ENCODE measurements around the gene CYBA. TPM values are rescaled to one million over a fixed set of nuclear protein-coding genes. Genes with fewer than 3 reads are reported as not detected.

Gene CYBA
- polyA plus RNA-seq, 1 experiment = 53.6 TPM

- CTCF ChIA-PET = no interaction called here
- DNase-seq (ENCODE audit: low read depth, low spot score) = no peak
- H3K4me3 ChIP-seq (ENCODE audit: low read depth, low read length) = no peak overlapping the region
- no peak for TF ChIP-seq CTCF (IDR thresholded peaks at IDR 0.05; ENCODE audit: low read depth, low read length)
- no peak overlapping the region for H3K27ac ChIP-seq (ENCODE audit: low read depth, low read length)
- H3K9me3 ChIP-seq (ENCODE audit: control insufficient read depth, insufficient read depth, low read length) = peaks cover 3% of the 10 kb centered on the region; the same call in 1 of the 2 replicates
- peaks cover 27% of the 10 kb centered on the region for H3K27me3 ChIP-seq (ENCODE audit: control insufficient read depth, insufficient read depth, low read length)
- POLR2A ChIA-PET = interaction anchor here (0.6 kb wide), 2 partner anchors 73 to 523 kb away, joined by 3 read pairs; no protein-coding TSS in a partner anchor
These were observed 14.2 kb downstream of the CYBA start for GRCh38 chr16:88636488-88637265.

- Histone ChIP-seq H3K9me3 (ENCODE audit: control insufficient read depth, insufficient read depth, low read length) (peaks cover 3% of the 10 kb centered on the region; the same call in 1 of the 2 replicates), H3K27me3 (ENCODE audit: control insufficient read depth, insufficient read depth, low read length) (peaks cover 26% of the 10 kb centered on the region), H3K4me3 (ENCODE audit: low read depth, low read length) (no peak overlapping the region), H3K27ac (ENCODE audit: low read depth, low read length) (no peak overlapping the region)
- no peak for TF ChIP-seq CTCF (IDR thresholded peaks at IDR 0.05; ENCODE audit: low read depth, low read length)
- ChIA-PET CTCF (no interaction called here), POLR2A (no interaction called here)
- DNase-seq (ENCODE audit: low read depth, low spot score) = no peak
These were observed 15.1 kb downstream of the CYBA start for GRCh38 chr16:88635671-88636319.

GRCh38 chr16:88634994-88635670 lies 15.7 kb downstream of the CYBA start:
- H3K27me3 ChIP-seq (ENCODE audit: control insufficient read depth, insufficient read depth, low read length) = peaks cover 20% of the 10 kb centered on the region
- H3K27ac ChIP-seq (ENCODE audit: low read depth, low read length) = peak overlapping the region; percentile 11
- DNase-seq (ENCODE audit: low read depth, low spot score) = no peak
- H3K9me3 ChIP-seq (ENCODE audit: control insufficient read depth, insufficient read depth, low read length) = peaks cover 3% of the 10 kb centered on the region; the same call in 1 of the 2 replicates
- CTCF ChIA-PET = no interaction called here
- no peak; the same call in 1 of the 2 replicates for TF ChIP-seq CTCF (IDR thresholded peaks at IDR 0.05; ENCODE audit: low read depth, low read length)
- peak overlapping the region; percentile 49 for H3K4me3 ChIP-seq (ENCODE audit: low read depth, low read length)
- POLR2A ChIA-PET = no interaction called here

- Histone ChIP-seq H3K27me3 (ENCODE audit: control insufficient read depth, insufficient read depth, low read length) (peaks cover 12% of the 10 kb centered on the region), H3K9me3 (ENCODE audit: control insufficient read depth, insufficient read depth, low read length) (peaks cover 3% of the 10 kb centered on the region; the same call in 1 of the 2 replicates), H3K27ac (ENCODE audit: low read depth, low read length) (no peak overlapping the region), H3K4me3 (ENCODE audit: low read depth, low read length) (peak overlapping the region; percentile 49)
- ChIA-PET POLR2A (no interaction called here), CTCF (no interaction called here)
- no peak for DNase-seq (ENCODE audit: low read depth, low spot score)
- TF ChIP-seq CTCF (IDR thresholded peaks at IDR 0.05; ENCODE audit: low read depth, low read length) = no peak
These were observed 16.5 kb downstream of the CYBA start for GRCh38 chr16:88634141-88634993.
